Liver (tissue), 9 donors: ENCODE data around the gene TP53TG5. TPM values are rescaled to one million over a fixed set of nuclear protein-coding genes. Genes with fewer than 3 reads are reported as not detected.

Experiments
- DNase-seq: peaks from one replicate; pipeline ENCODE4 v3.0.0-alpha.2; 2017; ENCODE audit warnings: low spot score
- H3K27ac ChIP-seq, 2 donors: one replicate each; pipeline ENCODE4 v1.7.0; 2013; ENCODE audit warnings: inconsistent platforms in 2 of 2, low read length in 2 of 2, control low read depth in 1 of 2, low read depth in 1 of 2, mild to moderate bottlenecking in 1 of 2
- H3K27me3 ChIP-seq, 4 donors: one replicate each; pipeline versions ENCODE4 v1.6.1 to v1.7.0; 2013; ENCODE audit warnings: low read length in 3 of 4, inconsistent platforms in 1 of 4, mild to moderate bottlenecking in 1 of 4, moderate library complexity in 1 of 4; ENCODE audit not compliant: control insufficient read depth in 4 of 4, insufficient read depth in 4 of 4
- H3K36me3 ChIP-seq, 4 donors: one replicate each; pipeline versions ENCODE4 v1.6.1 to v1.7.0; 2013; ENCODE audit warnings: low read length in 3 of 4, mild to moderate bottlenecking in 3 of 4, low read depth in 1 of 4, moderate library complexity in 1 of 4; ENCODE audit not compliant: control insufficient read depth in 4 of 4, insufficient read depth in 3 of 4
- H3K4me1 ChIP-seq, 4 donors: one replicate each; pipeline versions ENCODE4 v1.6.1 to v1.7.0; 2013; ENCODE audit warnings: low read length in 3 of 4, mild to moderate bottlenecking in 3 of 4, moderate library complexity in 1 of 4; ENCODE audit not compliant: control insufficient read depth in 4 of 4, insufficient read depth in 4 of 4
- H3K4me3 ChIP-seq, 3 donors: one replicate each; pipeline versions ENCODE4 v1.6.1 to v1.7.0; 2013; ENCODE audit warnings: low read length in 3 of 3, control low read depth in 1 of 3, low read depth in 1 of 3, mild to moderate bottlenecking in 1 of 3
- H3K9ac ChIP-seq, 2 donors: one replicate each; pipeline ENCODE4 v1.7.0; 2013; ENCODE audit warnings: low read length in 2 of 2, mild to moderate bottlenecking in 2 of 2, moderate library complexity in 2 of 2, control low read depth in 1 of 2, low read depth in 1 of 2
- H3K9me3 ChIP-seq, 4 donors: one replicate each; pipeline versions ENCODE4 v1.6.1 to v1.7.0; 2013; ENCODE audit warnings: low read length in 3 of 4; ENCODE audit not compliant: control insufficient read depth in 4 of 4
- ATF3 ChIP-seq: IDR thresholded peaks from 2 replicates; pipeline ENCODE4 v1.6.1; 2016; ENCODE audit warnings: antibody characterized with exemption
- CTCF ChIP-seq: fragments of 150-350 bp; IDR thresholded peaks from 2 replicates; pipeline ENCODE4 v1.5.1; 2017; ENCODE audit warnings: improper control_type of control experiment, low read depth, low read length; ENCODE audit not compliant: missing input control
- EGR1 ChIP-seq, 2 donors: IDR thresholded peaks; 2 replicates each; pipeline ENCODE4 v1.6.1; 2016 to 2018; ENCODE audit warnings: antibody characterized with exemption in 2 of 2, low read depth in 2 of 2
- FOXA1 ChIP-seq: IDR thresholded peaks from 2 replicates; pipeline ENCODE4 v1.6.1; 2016; ENCODE audit warnings: antibody characterized with exemption
- FOXA2 ChIP-seq: IDR thresholded peaks from 2 replicates; pipeline ENCODE4 v1.6.1; 2016; ENCODE audit warnings: antibody characterized with exemption
- GABPA ChIP-seq, 2 donors: IDR thresholded peaks in 1 of 2; conservative IDR thresholded peaks in 1 of 2; 2 replicates each; pipeline ENCODE4 v1.6.1; 2016; ENCODE audit warnings: antibody characterized with exemption in 2 of 2, mild to moderate bottlenecking in 1 of 2, moderate library complexity in 1 of 2
- HNF4A ChIP-seq, 2 donors: conservative IDR thresholded peaks; 2 replicates each; pipeline ENCODE4 v1.6.1; 2016; ENCODE audit warnings: antibody characterized with exemption in 2 of 2, mild to moderate bottlenecking in 2 of 2
- HNF4G ChIP-seq: IDR thresholded peaks from 2 replicates; pipeline ENCODE4 v1.6.1; 2016; ENCODE audit warnings: antibody characterized with exemption
- MAX ChIP-seq: IDR thresholded peaks from 2 replicates; pipeline ENCODE4 v1.6.1; 2016; ENCODE audit warnings: antibody characterized with exemption
- RAD21 ChIP-seq, 2 donors: IDR thresholded peaks; 2 replicates each; pipeline ENCODE4 v1.6.1; 2016; ENCODE audit warnings: antibody characterized with exemption in 2 of 2, mild to moderate bottlenecking in 2 of 2
- REST ChIP-seq: IDR thresholded peaks from 2 replicates; pipeline ENCODE4 v1.6.1; 2016; ENCODE audit warnings: antibody characterized with exemption, mild to moderate bottlenecking
- RXRA ChIP-seq, 2 donors: IDR thresholded peaks; 2 replicates each; pipeline ENCODE4 v1.6.1; 2017 to 2018; ENCODE audit warnings: antibody characterized with exemption in 2 of 2, mild to moderate bottlenecking in 1 of 2
- SP1 ChIP-seq: IDR thresholded peaks from 2 replicates; pipeline ENCODE4 v1.6.1; 2018; ENCODE audit warnings: antibody characterized with exemption, mild to moderate bottlenecking
- TAF1 ChIP-seq: conservative IDR thresholded peaks from 2 replicates; pipeline ENCODE4 v1.6.1; 2016; ENCODE audit warnings: antibody characterized with exemption, mild to moderate bottlenecking
- YY1 ChIP-seq: IDR thresholded peaks from 2 replicates; pipeline ENCODE4 v1.6.1; 2016; ENCODE audit warnings: antibody characterized with exemption, mild to moderate bottlenecking
- ZBTB33 ChIP-seq: IDR thresholded peaks from 2 replicates; pipeline ENCODE4 v1.6.1; 2016; ENCODE audit warnings: antibody characterized with exemption
- WGBS: extraction: QIAGEN DNeasy Blood & Tissue Kit; methylation state at CpG from one replicate; pipeline ENCODE4 v1.1.7; 2013; 5-methylcytosine and 5-hydroxymethylcytosine counted together
- polyA plus RNA-seq, 2 donors: library from polyadenylated mRNA; stranded (reverse) in 1 of 2; unstranded in 1 of 2; fragments of 200-250 nt in 1 of 2; fragments of >200 nt in 1 of 2; fragmentation: Nextera tagmentation in 1 of 2; extraction: Ambion mirVana in 1 of 2; gene quantifications; one replicate each; pipeline versions ENCODE4 v1.2.1 to v1.2.3, GENCODE V29; 2013 to 2015
- total RNA-seq, 2 donors: library from RNA; depleted of rRNA; stranded (reverse); fragments of >200 nt; gene quantifications; one replicate each; pipeline ENCODE4 v1.2.3, GENCODE V29; 2014
- donor health status: healthy.
- donor health status: healthy.
- donor health status: healthy.
- donor health status: healthy.
- donor health status: healthy.

Gene TP53TG5
- total and polyA plus RNA-seq, 4 donors: not detected

- TF ChIP-seq HNF4A (conservative IDR thresholded peaks at IDR 0.05) (peak; percentile 11 to 75), RXRA (IDR thresholded peaks at IDR 0.05) (peak; percentile 98 to 99), SP1 (peak; percentile 92), ZBTB33 (peak; percentile 44), CTCF (no peak), HNF4G (no peak), FOXA2 (peak; percentile 81)
These were observed 37.8 kb downstream of the TP53TG5 start (continued) for GRCh38 chr20:45340236-45340847.

- H3K9ac ChIP-seq: peak overlapping the region; percentile 14 to 56
These were observed 38.3 kb downstream of the TP53TG5 start for GRCh38 chr20:45339799-45340198.

GRCh38 chr20:45339084-45339483 lies 39.0 kb downstream of the TP53TG5 start:
- no peak for DNase-seq
- H3K4me1 ChIP-seq: peaks cover 23 to 76% (median 53%) of the 10 kb centered on the region in 4 donors
- WGBS: 58% methylated on average over 6 of the region's 6 CpGs
- H3K36me3 ChIP-seq: peaks cover 2 to 29% (median 10%) of the 10 kb centered on the region in 4 donors
- H3K4me3 ChIP-seq: no peak overlapping the region
- H3K9ac ChIP-seq: peak overlapping the region; percentile 48 to 69
- peak overlapping the region; percentile 81 to 97 for H3K27ac ChIP-seq
- no peaks in the 10 kb centered on the region for H3K9me3 ChIP-seq
- no peaks in the 10 kb centered on the region for H3K27me3 ChIP-seq
- no peak for TF ChIP-seq ATF3
- no peak for TF ChIP-seq RXRA (IDR thresholded peaks at IDR 0.05)
- no peak for TF ChIP-seq YY1
- TF ChIP-seq GABPA (IDR thresholded peaks at IDR 0.05 in 1 of 2, conservative IDR thresholded peaks at IDR 0.05 in 1 of 2): no peak
- no peak for TF ChIP-seq MAX
- TF ChIP-seq TAF1: no peak
- TF ChIP-seq FOXA2: no peak
- TF ChIP-seq REST: no peak
- TF ChIP-seq FOXA1: no peak
- no peak for TF ChIP-seq ZBTB33
- no peak for TF ChIP-seq EGR1 (IDR thresholded peaks at IDR 0.05; ENCODE audit: low read depth in 2 of 2)
- TF ChIP-seq RAD21 (IDR thresholded peaks at IDR 0.05): no peak
- no peak for TF ChIP-seq HNF4G
- TF ChIP-seq CTCF: no peak

More at GRCh38 chr20:45339799-45340198, 38.3 kb downstream of the TP53TG5 start:
- no peak for DNase-seq
- WGBS: 63% methylated on average over 2 of the region's 2 CpGs
- Histone ChIP-seq H3K4me1 (peaks cover 23 to 82% (median 53%) of the 10 kb centered on the region in 4 donors), H3K4me3 (peak overlapping the region in 1 of 3 donors; percentile 9), H3K9me3 (no peaks in the 10 kb centered on the region), H3K27ac (peak overlapping the region; percentile 81 to 97), H3K36me3 (peaks cover 2 to 24% (median 8%) of the 10 kb centered on the region in 4 donors), H3K27me3 (no peaks in the 10 kb centered on the region)
- TF ChIP-seq HNF4A (conservative IDR thresholded peaks at IDR 0.05) (peak; percentile 64 to 88), HNF4G (peak; percentile 40), RXRA (IDR thresholded peaks at IDR 0.05) (no peak)
